GM19043 (cell line): ENCODE data around the gene ARHGAP28.

Experiments used
- ATAC-seq: cut with Tn5 transposase; IDR thresholded peaks from one replicate; pipeline ENCODE4 v1.9.1; 2021; ENCODE audit warnings: low read depth; ENCODE audit not compliant: unreplicated experiment

ARHGAP28 gene, protein sequence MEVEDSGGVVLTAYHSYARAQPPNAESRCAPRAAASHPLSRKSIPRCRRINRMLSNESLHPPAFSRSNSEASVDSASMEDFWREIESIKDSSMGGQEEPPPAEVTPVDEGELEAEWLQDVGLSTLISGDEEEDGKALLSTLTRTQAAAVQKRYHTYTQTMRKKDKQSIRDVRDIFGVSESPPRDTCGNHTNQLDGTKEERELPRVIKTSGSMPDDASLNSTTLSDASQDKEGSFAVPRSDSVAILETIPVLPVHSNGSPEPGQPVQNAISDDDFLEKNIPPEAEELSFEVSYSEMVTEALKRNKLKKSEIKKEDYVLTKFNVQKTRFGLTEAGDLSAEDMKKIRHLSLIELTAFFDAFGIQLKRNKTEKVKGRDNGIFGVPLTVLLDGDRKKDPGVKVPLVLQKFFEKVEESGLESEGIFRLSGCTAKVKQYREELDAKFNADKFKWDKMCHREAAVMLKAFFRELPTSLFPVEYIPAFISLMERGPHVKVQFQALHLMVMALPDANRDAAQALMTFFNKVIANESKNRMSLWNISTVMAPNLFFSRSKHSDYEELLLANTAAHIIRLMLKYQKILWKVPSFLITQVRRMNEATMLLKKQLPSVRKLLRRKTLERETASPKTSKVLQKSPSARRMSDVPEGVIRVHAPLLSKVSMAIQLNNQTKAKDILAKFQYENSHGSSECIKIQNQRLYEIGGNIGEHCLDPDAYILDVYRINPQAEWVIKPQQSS

DNA sequence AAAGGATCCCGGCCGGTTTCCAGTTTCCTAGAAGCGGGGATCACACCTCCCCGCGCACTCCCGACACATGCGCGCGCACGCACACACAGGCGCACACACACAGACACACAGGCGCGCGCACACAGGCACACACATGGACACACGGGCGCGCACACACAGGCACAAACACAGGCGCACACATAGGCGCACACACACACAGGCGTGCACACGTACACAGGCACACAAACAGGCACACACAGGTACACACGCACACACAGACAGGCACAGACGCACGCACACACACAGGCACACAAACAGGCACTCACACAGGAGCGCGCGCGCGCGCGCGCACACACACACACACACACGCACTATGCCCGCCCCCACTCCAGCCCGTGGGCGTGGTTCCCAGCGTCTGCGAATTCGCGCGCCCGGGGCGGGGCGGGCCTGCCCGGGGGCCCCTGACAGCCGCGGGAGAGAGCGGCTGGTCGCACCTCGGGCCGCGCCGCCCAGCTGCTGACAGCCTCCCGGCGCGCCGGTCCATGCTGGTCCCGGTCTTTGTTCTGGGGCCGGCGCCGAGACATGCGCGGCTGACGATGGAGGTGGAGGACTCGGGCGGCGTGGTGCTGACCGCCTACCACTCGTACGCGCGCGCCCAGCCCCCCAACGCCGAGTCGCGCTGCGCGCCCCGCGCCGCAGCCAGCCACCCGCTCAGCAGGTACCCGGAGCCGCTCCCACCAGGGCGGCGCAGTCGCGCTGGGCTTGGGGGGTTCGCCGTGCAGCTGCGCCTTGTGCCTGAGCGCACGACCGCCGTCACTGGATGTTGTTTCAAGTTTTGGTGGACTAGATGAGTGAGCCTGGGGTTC is at the start of gene ARHGAP28:
Gene ARHGAP28, plus strand, starts transcription at position 470 of the 845 bp plus-strand sequence. Its CDS starts 106 bp downstream, at position 576.
- ATAC-seq, result no peak

DNA sequence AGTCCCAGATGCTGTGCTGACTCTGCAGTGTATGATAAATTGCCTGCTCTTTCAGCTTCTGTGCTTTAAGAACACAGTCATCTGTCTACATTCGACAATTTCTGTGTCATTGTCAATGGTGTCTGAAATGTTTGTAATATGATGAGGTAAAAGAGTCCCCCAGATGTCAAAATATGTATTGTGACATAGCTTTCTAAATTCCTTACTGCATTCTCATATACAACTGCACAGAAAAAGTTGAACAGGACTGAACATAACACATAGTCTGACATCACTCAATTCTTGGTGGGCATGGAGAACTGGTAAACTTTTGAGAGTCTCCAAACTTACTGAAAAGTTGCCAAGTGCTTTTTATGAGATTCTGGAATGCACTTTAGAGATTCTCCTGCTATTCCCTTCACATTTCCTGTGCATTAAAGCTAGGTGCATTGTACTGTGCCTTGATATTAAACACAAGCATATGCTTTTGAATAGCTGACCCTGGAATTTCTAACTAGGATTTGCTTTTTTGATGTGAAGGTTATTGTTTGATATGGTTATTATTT is 48.1 kb upstream of the ARHGAP28 start:
- no peak for ATAC-seq

DNA sequence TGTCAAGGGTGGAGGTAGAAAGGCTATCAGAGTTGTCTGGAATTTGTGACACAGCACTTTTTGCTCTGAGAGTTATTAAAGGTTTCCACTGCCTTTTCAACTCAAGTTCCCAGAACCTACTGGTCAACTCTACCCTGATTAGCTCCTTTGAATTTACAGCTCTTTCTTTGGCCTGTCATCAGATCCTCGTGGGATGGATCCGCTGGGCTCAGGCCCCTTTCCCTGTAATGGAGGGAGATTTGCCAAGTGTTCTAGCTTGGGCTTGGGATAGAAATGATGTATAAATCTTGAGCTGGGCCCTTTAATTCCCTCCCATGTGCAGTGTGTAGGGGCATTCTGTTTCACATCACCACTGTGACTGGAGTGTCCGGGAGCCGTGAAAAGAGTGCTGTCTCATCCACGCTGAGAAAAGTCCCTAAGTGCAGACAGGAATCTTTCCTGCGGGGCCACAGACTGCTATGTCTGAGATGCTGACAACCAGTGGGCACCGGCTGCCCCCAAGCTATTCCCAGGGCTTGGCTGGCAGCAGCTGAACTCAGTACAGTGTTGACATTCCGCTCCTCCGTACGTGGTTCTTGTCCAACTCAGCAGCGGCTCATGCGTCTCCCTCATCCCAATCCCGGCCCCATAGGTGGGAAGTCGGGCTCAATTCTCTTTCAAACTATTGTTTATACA is 46.9 kb upstream of the ARHGAP28 start:
- ATAC-seq, result no peak

DNA sequence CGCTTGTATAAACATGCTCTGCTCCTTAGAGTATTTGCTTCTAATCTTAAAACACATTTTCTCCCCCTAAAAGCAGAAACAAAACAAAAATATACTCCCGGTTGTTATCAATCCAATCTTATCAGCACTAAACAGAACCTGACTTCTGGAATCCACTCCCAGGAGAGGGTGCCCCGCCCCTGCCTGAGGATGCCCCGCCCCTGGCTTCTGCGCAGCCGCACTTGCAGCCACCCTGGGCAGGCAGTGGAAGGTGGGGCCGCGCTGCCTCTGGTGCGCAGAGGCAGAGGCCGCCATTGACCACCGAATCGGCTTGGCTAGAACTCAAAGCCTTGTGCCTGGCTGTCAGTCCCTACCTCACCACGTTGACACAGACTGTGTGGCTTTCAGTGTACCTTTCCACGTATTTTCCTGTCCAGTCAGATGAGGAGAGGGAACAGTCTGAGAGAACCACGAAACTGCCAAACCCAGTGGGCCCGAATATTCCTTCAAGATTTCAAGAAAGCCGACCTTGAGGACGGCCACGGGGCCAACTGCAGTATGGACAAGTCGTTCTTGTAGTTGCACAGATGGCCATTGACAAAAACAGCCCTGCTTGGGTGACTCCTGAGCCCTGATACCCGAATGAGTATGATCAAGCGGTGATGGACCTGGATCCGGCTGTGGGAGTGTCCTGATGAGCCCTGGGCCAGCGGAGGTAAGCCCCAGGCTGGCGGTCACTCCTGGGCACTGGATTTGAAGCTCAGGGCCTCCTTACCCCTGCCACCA is 46.2 kb upstream of the ARHGAP28 start:
- ATAC-seq, result no peak

DNA sequence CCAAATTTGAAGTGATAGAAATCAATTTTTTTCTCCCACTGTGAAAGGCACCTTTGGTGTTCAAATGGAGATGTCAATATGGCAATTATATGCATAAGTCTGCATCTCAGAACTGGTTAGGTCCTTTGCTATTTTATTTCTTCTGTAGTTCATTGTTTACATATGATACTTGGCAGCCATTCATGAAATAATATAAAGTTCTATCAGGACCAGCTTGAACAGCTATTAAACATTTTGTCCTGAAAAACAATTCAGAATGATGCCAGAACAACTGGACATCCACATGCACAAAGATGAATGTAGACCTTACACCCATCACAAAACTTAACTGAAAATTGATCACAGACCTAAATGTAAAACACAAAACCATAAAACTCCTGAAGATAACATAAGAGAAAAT is 41.8 kb upstream of the ARHGAP28 start:
- no peak for ATAC-seq

DNA sequence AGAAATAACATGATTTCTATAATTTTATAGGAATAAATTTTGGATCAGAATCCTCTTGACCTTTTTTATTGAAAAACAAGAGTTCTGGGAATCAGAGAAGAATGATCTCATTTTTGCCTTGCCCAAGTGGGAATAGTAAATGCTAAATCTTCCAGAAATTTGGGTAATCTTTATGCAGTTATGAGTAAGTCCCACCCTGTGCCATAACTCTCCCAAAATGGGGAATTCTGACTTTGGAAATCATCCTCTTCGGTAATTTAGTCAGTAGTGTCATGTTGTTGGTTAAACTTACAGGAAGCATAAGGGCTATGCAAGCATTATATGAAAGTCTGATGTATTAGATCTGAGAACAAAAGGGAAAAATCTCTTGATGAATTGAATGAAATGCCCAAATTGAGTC is 20.6 kb upstream of the ARHGAP28 start:
- no peak for ATAC-seq

DNA sequence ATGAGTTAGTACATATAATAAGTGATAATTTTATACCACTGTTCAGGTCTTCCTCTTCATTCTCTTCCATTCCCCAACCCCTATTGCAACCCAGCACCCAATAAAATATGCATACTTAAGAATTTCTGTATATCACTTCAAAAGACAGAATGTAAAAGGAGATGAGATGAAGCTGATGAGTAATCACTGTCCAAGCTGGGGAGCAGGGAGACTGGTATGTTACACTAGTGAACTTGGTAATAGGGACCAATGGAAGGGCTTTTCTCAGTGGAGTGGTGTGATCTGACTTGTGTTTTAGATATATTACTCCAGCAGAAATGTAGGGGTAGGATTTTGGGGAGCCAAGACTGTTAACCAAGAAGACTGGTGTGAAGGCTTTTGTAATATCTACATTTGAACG is 18.0 kb upstream of the ARHGAP28 start:
- ATAC-seq, result no peak

DNA sequence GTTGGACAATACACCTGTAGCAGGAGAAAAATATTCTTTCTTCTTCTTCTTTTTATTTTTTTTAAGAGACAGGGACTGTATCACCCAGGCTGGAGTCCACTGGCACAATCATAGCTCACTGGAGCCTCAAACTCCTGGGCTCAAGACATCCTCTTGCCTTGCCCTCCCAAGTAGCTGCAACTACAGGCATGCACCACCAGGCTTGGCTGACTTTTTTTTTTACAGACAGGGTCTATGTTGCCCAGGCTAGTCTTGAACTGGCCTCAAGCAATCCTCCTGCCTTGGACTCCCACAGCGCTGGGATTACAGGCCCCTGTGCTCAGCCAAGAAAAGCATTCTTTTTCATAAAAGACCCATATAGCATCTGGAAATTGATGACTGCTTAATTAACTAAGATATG is 17.1 kb upstream of the ARHGAP28 start:
- no peak for ATAC-seq

DNA sequence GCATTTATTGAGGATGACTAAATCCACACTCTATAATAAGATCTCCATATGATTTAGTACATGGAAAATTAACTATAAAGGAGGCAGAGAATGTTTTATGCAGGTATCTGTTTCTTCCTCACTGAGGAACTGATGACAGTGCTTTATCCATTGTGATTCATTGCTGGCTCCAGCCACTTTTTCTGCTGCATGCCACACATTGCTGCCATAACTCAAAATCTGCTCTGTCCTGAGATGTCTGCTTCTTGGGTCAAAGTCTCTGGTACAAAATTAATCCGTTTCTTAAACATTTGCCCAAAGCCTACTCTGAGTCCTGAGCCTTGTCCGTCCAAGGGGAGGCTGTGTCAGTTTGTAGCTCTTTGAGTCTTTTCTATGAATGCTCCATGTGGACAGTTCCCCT is 15.5 kb upstream of the ARHGAP28 start:
- no peak for ATAC-seq

DNA sequence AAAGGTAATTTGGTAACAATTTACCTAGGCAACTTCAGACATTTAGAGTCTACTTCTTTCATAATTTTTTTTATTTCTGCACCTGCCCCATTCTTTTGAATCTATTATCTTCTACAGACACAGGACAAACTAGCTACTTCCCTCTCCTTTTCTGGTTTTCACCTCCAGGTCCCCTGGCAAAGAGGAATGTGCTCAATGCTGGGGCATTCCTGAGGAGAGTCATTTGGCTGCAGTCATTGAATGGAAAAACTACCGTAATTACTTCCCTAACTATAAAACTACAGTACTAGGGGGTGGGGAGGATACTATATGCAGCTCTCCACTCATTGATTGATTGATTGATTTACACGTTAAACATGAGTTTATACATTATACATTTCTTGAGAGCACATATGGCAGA is 11.2 kb upstream of the ARHGAP28 start:
- no peak for ATAC-seq

DNA sequence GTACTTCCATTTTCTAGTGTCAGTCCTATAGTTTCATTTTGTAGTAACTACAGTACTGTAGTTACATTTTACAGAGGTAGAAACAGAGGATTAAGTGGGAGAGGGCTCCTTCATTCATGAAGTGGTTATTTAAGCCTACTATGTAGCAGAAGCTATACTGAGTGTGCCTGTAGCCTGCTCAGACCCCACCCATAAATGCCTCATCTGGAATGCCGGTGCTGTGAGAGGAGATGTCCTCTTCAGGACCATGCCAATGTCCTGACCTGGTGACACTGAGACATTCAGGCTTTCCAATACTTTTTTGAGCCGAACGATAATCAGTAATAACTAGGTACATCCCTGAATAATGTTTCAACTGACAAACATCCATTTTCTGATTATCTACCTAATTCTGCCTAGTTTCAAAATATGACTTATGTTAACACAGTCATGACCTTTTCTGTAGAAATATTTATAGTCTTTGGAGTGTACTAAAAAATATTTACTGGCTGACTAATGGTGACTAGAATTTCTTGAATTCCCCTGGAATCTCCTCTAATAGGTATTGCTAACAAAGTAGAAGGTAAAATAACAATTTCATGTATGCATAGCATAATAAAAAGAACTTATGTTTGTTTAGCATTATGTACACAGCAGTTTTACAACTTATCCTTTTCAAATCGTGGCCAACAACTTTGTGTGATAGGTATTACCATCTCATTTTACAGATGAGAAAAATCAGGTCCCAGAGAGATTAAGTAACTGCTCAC is 10.2 kb upstream of the ARHGAP28 start:
- ATAC-seq, result no peak

DNA sequence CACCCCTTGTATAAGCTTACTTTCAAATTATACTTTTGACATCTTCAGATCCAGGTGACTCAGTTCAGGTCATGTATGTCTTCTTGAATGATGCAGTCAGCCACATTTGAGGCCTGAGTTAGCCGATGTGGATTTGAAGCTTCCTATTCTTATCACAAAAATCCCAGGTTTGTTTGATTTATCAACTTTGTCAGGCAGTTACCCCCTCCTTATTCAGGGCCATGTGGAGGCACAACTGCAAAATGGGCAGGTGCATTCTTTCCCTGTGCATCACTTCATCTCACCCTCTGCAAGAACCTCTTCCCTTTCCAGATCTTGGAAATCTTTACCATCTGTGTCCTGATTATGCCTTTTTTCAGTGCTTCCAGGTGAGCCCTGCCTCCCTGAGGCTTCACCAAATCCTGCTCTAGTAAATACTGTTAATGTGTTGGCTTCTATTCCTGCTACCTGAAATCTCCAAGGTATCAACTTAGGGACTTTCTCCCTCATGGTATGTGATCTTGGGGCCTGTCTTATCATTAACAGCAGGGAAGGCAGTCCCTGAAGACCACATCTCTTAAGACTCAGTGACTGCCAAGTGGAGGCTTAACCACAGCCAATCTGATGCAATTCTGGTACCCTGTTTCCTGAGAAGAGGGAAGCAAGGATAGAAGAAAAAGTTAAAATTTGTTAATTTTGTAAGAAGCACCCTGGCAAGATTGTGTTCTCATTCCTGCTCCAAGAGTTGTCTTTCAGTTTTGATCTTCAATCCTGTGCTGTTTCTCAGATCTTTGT is 9.4 kb upstream of the ARHGAP28 start:
- no peak for ATAC-seq

DNA sequence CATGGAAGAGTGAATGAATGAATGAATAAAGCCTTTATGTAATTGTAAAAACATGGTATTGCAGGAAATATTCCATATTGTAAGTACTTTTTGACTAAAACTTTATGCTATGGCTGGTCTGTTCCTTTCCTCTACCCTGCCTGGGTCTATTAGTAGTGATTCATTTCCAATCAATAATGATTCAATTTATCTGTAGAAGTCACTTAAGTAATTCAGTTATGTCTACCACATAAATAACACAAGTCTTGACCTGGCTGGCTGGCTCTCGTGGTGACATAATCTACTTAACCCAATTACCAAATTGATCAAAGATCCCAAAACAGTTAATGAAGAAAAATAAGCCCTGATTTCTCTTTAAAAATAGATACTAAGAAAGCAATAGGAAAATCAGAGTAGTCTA is 7.8 kb upstream of the ARHGAP28 start:
- ATAC-seq, result no peak

DNA sequence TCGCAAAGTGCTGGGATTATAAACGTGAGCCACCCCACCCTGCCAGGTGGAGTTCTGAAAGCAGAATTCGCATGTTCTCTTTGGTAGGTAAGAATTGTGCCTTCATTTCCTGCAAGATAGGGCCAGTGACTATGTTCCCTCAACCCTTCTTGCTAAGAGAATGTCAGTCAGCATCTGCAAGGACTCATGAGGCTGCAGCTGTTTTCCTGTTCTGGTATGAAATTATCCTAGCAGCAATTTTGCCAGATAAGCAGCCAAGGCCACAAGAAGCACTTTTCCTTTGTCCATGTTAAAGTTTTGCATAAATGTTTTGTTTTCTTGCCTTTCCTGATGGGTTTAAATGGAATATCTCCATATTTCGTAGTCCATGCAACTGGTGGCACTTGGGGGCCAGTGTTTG is 6.8 kb upstream of the ARHGAP28 start:
- no peak for ATAC-seq

DNA sequence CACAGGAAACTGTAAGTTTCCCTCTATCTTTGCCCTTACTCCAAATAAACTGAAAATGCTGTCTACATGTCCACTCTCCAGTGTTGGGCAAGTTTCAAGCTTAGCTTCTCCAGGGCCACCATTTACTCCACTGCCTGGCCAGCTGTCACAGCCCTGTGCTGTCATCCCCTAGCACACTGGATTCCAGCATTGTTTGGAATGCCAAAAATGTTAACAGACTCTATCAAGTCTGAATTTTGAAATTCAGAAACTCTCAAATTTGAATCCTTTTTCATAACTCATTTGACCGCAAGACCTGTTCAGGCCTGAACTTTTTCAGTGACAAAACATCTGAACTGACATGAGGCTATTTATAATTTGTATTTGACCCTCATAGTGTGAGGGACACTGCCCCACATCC is 5.2 kb upstream of the ARHGAP28 start:
- ATAC-seq, result no peak

DNA sequence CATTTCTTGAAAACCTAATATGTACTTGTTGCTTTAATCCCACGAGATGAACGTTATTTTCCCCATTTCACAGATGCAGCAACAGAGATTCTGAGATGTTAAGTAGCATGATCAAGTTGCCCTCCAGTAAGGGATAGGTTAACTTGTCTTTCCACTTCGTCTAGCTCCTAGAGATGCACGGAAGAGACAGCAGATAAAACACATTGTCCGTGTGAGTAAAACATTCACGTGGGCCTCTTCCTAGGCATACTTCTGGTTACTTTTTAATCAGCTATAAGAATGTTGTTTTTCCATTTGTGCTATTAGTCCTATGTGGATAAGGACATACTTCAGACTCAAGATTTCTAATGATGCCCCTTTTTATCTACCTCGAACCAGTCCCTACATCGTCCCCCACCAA is 1.2 kb upstream of the ARHGAP28 start:
- no peak for ATAC-seq

DNA sequence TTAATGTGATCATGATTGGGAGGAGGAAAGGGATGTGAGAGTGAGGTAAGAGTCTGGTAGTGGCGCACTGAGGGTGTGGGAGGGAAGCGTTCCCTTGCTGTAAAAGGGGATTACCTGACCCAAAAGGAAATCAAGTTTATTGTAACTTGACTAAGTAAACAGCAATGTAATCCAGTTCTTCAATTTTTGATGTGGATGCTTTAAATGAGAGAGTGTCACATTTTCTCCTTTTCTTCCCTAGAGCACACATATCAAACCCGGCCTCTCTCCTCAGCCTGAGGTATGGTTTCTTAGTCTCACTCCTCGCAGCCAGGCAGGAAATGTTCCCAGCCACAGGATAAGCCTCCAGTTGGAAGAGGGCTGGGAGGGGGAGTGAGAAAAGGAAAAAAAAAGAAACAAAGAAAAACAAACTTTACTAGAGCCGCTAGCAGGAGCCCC is 688 bp upstream of the ARHGAP28 start:
- ATAC-seq, result no peak
